Prostate gland (tissue), 2 donors: ENCODE measurements around the gene C9orf40.

ENCODE experiments used
- CTCF ChIP-seq, 4 experiments: fragments of 200-600 bp in 2 of 4; fragments of 450-650 bp in 2 of 4; sonication (generic) in 2 of 4; IDR thresholded peaks; 1 replicate in 3 of 4; 2 replicates in 1 of 4; pipeline ENCODE4 v1.5.1; 2016 to 2019; ENCODE audit warnings: antibody characterized with exemption in 4 of 4, mild to moderate bottlenecking in 2 of 4, moderate library complexity in 2 of 4
- POLR2A ChIP-seq: fragments of 450-650 bp; IDR thresholded peaks from one replicate; pipeline ENCODE4 v1.6.1; 2016; ENCODE audit warnings: antibody characterized with exemption, mild to moderate bottlenecking
- POLR2AphosphoS5 ChIP-seq: sonication (generic); formaldehyde crosslinking; IDR thresholded peaks from one replicate; pipeline ENCODE4 v1.6.1; 2017; ENCODE audit warnings: antibody characterized with exemption

GRCh38 chr9:74951107-74951720 is 1.5 kb downstream of the C9orf40 start:
- TF ChIP-seq CTCF (IDR thresholded peaks at IDR 0.05) (no peak), POLR2AphosphoS5 (no peak), POLR2A (no peak)
